HG02759 (cell line): ENCODE data around the gene SF3B1.
"Not testable (repeated sequence)": the region's sequence is repeated elsewhere in the genome, so short reads cannot be mapped to it uniquely, and the experiment has no call there.

ENCODE experiments used
- ATAC-seq: cut with Tn5 transposase; IDR thresholded peaks from one replicate; pipeline ENCODE4 v1.9.1; 2021; ENCODE audit warnings: mild to moderate bottlenecking, moderate library complexity; ENCODE audit not compliant: unreplicated experiment

Gene SF3B1

DNA sequence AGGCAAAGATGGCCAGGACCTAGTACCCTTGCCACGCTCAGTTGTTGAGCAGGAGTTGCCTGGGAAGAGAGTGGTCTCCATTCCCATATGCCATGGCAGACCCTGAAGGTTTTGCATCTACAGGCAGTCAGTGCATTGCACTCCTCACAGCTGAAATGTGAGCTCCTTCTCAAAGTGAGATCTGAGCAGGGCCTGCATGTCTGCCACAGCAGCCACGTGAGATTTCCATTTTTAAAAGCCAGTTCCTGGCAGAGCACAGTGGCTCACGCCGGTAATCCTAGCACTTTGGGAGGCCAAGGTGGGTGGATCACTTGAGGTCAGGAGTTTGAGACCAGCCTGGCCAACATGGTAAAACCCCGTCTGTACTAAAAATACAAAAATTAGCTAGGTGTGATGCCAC is 90.9 kb downstream of the SF3B1 start:
- not testable (repeated sequence) for ATAC-seq

DNA sequence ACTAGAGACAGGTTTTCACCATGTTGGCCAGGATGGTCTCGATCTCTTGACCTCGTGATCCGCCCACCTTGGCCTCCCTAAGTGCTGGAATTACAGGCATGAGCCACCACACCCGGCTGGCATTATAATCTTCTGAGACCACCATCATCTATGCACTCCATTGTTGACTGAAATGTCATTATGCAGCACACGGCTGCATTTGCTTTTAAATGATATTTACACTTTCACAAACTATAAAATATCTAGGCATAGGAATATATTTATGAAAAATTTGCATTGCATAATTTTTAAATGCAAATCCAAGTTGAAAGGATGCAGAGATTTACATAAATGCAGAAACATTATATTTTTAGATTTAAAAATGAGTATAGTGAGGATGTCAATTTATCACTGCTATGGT is 94.2 kb downstream of the SF3B1 start:
- no peak for ATAC-seq
